ENCODE measurements around the gene CSRP1.
"Not testable (repeated sequence)": the region's sequence is repeated elsewhere in the genome, so short reads cannot be mapped to it uniquely, and the experiment has no call there.

CSRP1 gene

GRCh38 chr1:201506557-201507359 is at the start of gene CSRP1:
CSRP1 (minus strand) TSS chr1:201507123; CDS start chr1:201496303, 10,820 bp downstream.
- no peak for DNase-seq

GRCh38 chr1:201555593-201555945 is 48.6 kb upstream of the CSRP1 start:
- no peak for DNase-seq

- no peak for DNase-seq
Observed at GRCh38 chr1:201554789-201555592, 48.1 kb upstream of the CSRP1 start.

GRCh38 chr1:201554190-201554600 is 47.3 kb upstream of the CSRP1 start:
- DNase-seq: no peak

GRCh38 chr1:201553496-201554189 is 46.7 kb upstream of the CSRP1 start:
- no peak for DNase-seq

GRCh38 chr1:201552941-201553351 is 46.0 kb upstream of the CSRP1 start:
- DNase-seq: no peak

GRCh38 chr1:201551877-201552731 is 45.2 kb upstream of the CSRP1 start:
- DNase-seq: no peak

GRCh38 chr1:201551096-201551495 is 44.2 kb upstream of the CSRP1 start:
- no peak for DNase-seq

GRCh38 chr1:201549522-201549921 is 42.6 kb upstream of the CSRP1 start:
- DNase-seq: not testable (repeated sequence)

GRCh38 chr1:201545851-201546492 is 39.0 kb upstream of the CSRP1 start:
- peak; percentile 53 for DNase-seq

GRCh38 chr1:201544710-201545109 is 37.8 kb upstream of the CSRP1 start:
- DNase-seq: no peak

- no peak for DNase-seq
Observed at GRCh38 chr1:201543871-201544642, 37.1 kb upstream of the CSRP1 start.

GRCh38 chr1:201542309-201543035 is 35.5 kb upstream of the CSRP1 start:
- DNase-seq: no peak

GRCh38 chr1:201540846-201541735 is 34.2 kb upstream of the CSRP1 start:
- DNase-seq: no peak

- DNase-seq: peak; percentile 63
Observed at GRCh38 chr1:201539561-201540431, 32.9 kb upstream of the CSRP1 start.

- peak; percentile 80 for DNase-seq
Observed at GRCh38 chr1:201538612-201539551, 32.0 kb upstream of the CSRP1 start, which contains the start of gene NAV1. NAV1 (plus strand) TSS chr1:201539127; CDS start chr1:201622885, 83,758 bp downstream.
